Tibial nerve (tissue), 4 donors: ENCODE results near the gene SNRNP25.

Experiments
- EP300 ChIP-seq, 2 donors: sonication (generic); formaldehyde crosslinking; IDR thresholded peaks; one replicate each; pipeline ENCODE4 v1.6.1; 2017; ENCODE audit warnings: antibody characterized with exemption in 2 of 2, mild to moderate bottlenecking in 1 of 2
- TF ChIP-seq, protein P1 (sequence below), 5 experiments: fragments of 200-600 bp in 3 of 5; fragments of 450-650 bp in 2 of 5; sonication (generic) in 3 of 5; IDR thresholded peaks; one replicate each; pipeline ENCODE4 v1.5.1; 2016 to 2019; ENCODE audit warnings: antibody characterized with exemption in 5 of 5, mild to moderate bottlenecking in 3 of 5, moderate library complexity in 2 of 5

DNA sequence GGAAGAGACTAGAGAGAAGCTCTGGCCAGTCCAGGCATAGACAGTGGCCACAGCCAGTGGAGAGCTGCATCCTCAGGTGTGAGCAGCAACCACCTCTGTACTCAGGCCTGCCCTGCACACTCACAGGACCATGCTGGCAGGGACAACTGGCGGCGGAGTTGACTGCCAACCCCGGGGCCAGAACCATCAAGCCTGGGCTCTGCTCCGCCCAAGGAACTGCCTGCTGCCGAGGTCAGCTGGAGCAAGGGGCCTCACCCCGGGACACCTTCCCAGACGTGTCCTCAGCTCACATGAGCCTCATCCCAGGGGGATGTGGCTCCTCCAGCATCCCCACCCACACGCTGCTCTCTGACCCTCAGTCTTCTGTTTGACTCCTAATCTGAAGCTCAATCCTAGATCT, 15.6 kb downstream of the SNRNP25 start:
- TF ChIP-seq EP300 (IDR thresholded peaks at IDR 0.05) = no peak
- TF ChIP-seq, protein P1, sequence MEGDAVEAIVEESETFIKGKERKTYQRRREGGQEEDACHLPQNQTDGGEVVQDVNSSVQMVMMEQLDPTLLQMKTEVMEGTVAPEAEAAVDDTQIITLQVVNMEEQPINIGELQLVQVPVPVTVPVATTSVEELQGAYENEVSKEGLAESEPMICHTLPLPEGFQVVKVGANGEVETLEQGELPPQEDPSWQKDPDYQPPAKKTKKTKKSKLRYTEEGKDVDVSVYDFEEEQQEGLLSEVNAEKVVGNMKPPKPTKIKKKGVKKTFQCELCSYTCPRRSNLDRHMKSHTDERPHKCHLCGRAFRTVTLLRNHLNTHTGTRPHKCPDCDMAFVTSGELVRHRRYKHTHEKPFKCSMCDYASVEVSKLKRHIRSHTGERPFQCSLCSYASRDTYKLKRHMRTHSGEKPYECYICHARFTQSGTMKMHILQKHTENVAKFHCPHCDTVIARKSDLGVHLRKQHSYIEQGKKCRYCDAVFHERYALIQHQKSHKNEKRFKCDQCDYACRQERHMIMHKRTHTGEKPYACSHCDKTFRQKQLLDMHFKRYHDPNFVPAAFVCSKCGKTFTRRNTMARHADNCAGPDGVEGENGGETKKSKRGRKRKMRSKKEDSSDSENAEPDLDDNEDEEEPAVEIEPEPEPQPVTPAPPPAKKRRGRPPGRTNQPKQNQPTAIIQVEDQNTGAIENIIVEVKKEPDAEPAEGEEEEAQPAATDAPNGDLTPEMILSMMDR (IDR thresholded peaks at IDR 0.05) = no peak
